Measurements from ENCODE around the gene SMCP. TPM values are rescaled to one million over a fixed set of nuclear protein-coding genes. Genes with fewer than 3 reads are reported as not detected.

Gene SMCP
- total RNA-seq, 1 experiment from 2014 or later: not detected

DNA sequence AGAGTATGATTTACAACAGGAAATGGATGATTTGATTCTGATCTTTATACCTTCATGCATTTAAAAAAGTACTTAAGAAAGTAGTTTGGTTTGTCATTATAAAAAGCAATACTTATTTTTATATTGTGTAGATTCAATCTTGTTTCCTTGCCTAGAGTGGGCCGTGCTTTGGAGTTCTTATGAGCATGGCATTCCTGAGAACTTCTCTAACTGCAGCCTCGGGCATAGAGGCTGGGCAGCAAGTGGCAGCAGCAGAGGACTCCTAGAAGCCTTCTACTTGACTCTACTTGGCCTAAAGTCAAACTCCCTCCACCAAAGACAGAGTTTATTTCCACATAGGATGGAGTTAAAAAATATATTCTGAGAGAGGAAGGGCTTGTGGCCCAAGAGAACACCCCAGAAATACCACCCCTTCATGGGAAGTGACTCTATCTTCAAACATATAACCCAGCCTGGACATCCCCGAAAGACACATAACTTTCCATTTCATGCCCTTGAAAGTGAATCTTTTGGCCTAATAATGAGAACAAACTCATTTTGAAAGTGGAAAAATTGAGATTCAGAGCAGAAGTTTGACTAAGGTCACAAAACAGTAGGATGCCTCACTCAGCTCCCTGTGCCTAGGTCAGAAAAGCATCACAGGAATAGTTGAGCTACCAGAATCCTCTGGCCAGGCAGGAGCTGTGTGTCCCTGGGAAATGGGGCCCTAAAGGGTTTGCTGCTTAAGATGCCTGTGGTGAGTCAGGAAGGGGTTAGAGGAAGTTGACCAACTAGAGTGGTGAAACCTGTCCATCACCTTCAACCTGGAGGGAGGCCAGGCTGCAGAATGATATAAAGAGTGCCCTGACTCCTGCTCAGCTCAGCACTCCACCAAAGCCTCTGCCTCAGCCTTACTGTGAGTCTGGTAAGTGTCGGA lies 29.8 kb downstream of the SMCP start, which contains the start of gene IVL:
IVL (plus strand) TSS at position 861 of the 916 bp plus-strand sequence. CDS start 1,252 bp downstream, outside the sequence.
- H3K4me1 ChIP-seq: no peaks in the 10 kb centered on the region
- H3K27ac ChIP-seq: no peak within 1 kb of the TSS
- no peaks in the 10 kb centered on the region for H3K27me3 ChIP-seq

GRCh38 chr1:152909206-152909605 lies 31.1 kb downstream of the SMCP start:
- Histone ChIP-seq H3K9me3 (replicated peaks) (no peaks in the 10 kb centered on the region), H3K27me3 (no peaks in the 10 kb centered on the region), H3K4me3 (no peak overlapping the region), H3K4me1 (no peaks in the 10 kb centered on the region), H3K36me3 (no peaks in the 10 kb centered on the region), H3K27ac (no peak overlapping the region)
- no peak for DNase-seq

More for the DNA sequence above, 29.8 kb downstream of the SMCP start, which contains the start of gene IVL:
- H3K36me3 ChIP-seq: no peaks in the 10 kb centered on the region
- DNase-seq: no peak
- no peak within 1 kb of the TSS for H3K4me3 ChIP-seq
- no peaks in the 10 kb centered on the region for H3K9me3 ChIP-seq (replicated peaks)

DNA sequence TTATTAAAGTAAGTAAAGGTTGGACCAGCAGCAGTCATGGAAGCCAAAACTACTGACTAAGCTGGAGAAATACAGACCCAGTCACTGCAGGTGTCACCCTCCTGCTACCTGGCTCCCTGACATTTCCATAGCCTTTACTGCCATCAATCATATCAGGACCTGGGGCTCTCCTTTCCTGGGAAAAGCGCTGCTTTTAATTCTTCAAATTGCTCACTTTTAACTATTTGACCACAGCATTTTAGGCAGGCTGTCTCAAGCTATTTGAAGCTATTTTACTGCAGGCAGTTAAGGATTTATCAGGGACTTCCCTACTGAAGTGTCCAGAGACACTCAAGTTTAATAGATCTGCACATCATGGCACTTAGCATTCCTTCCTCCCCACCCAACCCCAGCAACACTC lies 34.3 kb downstream of the SMCP start:
- Histone ChIP-seq H3K9me3 (replicated peaks) (no peaks in the 10 kb centered on the region), H3K27me3 (no peaks in the 10 kb centered on the region), H3K27ac (no peak overlapping the region), H3K4me3 (no peak overlapping the region), H3K36me3 (no peaks in the 10 kb centered on the region), H3K4me1 (no peaks in the 10 kb centered on the region)
- no peak for DNase-seq

GRCh38 chr1:152912900-152913299 lies 34.8 kb downstream of the SMCP start:
- H3K27ac ChIP-seq: no peak overlapping the region
- H3K4me1 ChIP-seq: no peaks in the 10 kb centered on the region
- DNase-seq: no peak
- H3K36me3 ChIP-seq: no peaks in the 10 kb centered on the region
- no peaks in the 10 kb centered on the region for H3K27me3 ChIP-seq
- no peaks in the 10 kb centered on the region for H3K9me3 ChIP-seq (replicated peaks)
- H3K4me3 ChIP-seq: no peak overlapping the region

- Histone ChIP-seq H3K9me3 (replicated peaks) (no peaks in the 10 kb centered on the region), H3K4me1 (no peaks in the 10 kb centered on the region), H3K4me3 (no peak overlapping the region), H3K36me3 (no peaks in the 10 kb centered on the region), H3K27me3 (no peaks in the 10 kb centered on the region), H3K27ac (no peak overlapping the region)
- peak in 1 of 2 experiments; percentile 11 for DNase-seq
These were observed 39.7 kb downstream of the SMCP start for GRCh38 chr1:152917794-152918193.

- no peak overlapping the region for H3K27ac ChIP-seq
These were observed 40.9 kb downstream of the SMCP start for GRCh38 chr1:152919071-152919470.

DNA sequence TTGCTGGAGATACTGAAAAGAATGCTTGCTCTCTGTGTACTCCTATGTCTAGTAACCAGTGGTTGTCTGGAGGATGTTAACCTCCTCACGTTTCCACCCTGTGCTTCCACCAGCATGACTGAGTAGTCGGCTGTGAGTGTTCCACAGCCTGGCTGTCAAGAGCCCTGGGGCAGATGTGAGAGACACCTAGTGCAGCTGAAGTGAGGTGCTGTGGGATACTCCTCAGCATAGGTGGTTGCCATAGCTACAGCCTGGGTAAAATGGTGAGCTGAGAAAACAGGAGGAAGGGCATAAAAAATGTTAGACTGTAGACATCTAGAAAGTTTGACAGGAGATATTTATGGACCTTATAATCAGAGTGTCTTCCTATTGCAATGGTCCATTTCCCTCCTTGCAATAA lies 46.1 kb downstream of the SMCP start:
- Histone ChIP-seq H3K36me3 (no peaks in the 10 kb centered on the region), H3K9me3 (replicated peaks) (no peaks in the 10 kb centered on the region), H3K27me3 (no peaks in the 10 kb centered on the region), H3K4me1 (no peaks in the 10 kb centered on the region), H3K27ac (no peak overlapping the region), H3K4me3 (no peak overlapping the region)
- DNase-seq: no peak

More at GRCh38 chr1:152919071-152919470, 40.9 kb downstream of the SMCP start:
- H3K27me3 ChIP-seq: no peaks in the 10 kb centered on the region
- no peak overlapping the region for H3K4me3 ChIP-seq
- DNase-seq: no peak
- H3K4me1 ChIP-seq: no peaks in the 10 kb centered on the region
- H3K36me3 ChIP-seq: no peaks in the 10 kb centered on the region
- no peaks in the 10 kb centered on the region for H3K9me3 ChIP-seq (replicated peaks)

GRCh38 chr1:152926091-152926490 lies 48.0 kb downstream of the SMCP start:
- Histone ChIP-seq H3K36me3 (no peaks in the 10 kb centered on the region), H3K27ac (no peak overlapping the region), H3K4me3 (no peak overlapping the region), H3K4me1 (no peaks in the 10 kb centered on the region), H3K27me3 (no peaks in the 10 kb centered on the region), H3K9me3 (replicated peaks) (no peaks in the 10 kb centered on the region)
- no peak for DNase-seq

DNA sequence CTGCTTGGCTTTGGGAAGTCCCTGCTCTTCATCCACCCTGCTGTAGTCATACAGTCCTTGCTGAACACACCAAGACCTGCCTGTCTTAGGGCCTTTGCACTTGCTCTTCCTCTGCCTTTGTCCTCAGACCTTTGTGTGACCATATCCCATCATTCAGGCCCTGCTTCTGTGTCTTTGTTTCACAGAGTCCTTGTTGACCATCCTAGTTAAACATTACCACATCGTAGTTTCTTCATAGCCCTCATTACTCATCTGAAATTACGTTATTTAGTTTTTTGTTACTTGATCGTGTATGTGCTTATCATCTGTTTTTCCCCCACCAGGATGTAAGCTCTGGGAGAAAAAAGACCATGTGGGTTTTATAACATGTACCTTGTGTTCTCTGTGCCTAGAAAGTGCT lies 50.5 kb downstream of the SMCP start:
- no peak for DNase-seq
- no peaks in the 10 kb centered on the region for H3K9me3 ChIP-seq (replicated peaks)
- no peaks in the 10 kb centered on the region for H3K4me1 ChIP-seq
- H3K4me3 ChIP-seq: no peak overlapping the region
- no peak overlapping the region for H3K27ac ChIP-seq
- no peaks in the 10 kb centered on the region for H3K27me3 ChIP-seq
- no peaks in the 10 kb centered on the region for H3K36me3 ChIP-seq

GRCh38 chr1:152932170-152932811 lies 54.2 kb downstream of the SMCP start:
- Histone ChIP-seq H3K36me3 (no peaks in the 10 kb centered on the region), H3K9me3 (replicated peaks) (no peaks in the 10 kb centered on the region), H3K27ac (no peak overlapping the region), H3K4me1 (no peaks in the 10 kb centered on the region), H3K4me3 (no peak overlapping the region), H3K27me3 (no peaks in the 10 kb centered on the region)
- no peak for DNase-seq

DNA sequence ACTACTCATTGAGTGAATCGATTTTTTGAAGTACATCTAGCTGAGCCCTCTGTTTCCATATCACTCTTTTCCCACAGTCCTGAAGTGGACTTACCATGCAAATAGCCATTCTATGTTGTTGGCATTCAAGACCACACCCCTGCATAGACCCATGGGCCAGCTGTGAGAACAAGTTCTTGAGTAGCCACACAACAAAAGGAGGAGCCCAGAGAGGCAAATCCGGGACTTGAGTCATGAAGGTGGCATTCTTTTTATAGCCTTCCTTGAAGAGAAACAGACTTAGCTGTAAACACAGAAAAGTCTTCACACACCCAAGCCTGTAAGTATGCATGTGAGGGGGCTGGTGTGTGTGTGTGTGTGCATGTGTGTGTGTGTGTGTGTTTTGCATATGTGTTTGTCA lies 55.1 kb downstream of the SMCP start:
- H3K27me3 ChIP-seq: no peaks in the 10 kb centered on the region
- no peak overlapping the region for H3K27ac ChIP-seq
- no peak for DNase-seq
- H3K9me3 ChIP-seq (replicated peaks): no peaks in the 10 kb centered on the region
- no peak overlapping the region for H3K4me3 ChIP-seq
- no peaks in the 10 kb centered on the region for H3K4me1 ChIP-seq
- no peaks in the 10 kb centered on the region for H3K36me3 ChIP-seq

Other genes starting within 250 kb of the SMCP start
- not detected in 2 replicates for gene LCE2D, start 214.9 kb upstream of the SMCP start, total RNA-seq (2014; rRNA removed; shearing (Covaris generic))
- gene LCE2C, start 203.0 kb upstream of the SMCP start, total RNA-seq (2014; rRNA removed; shearing (Covaris generic)): not detected in 2 replicates
- not detected in 2 replicates for gene LCE2B, start 192.2 kb upstream of the SMCP start, total RNA-seq (2014; rRNA removed; shearing (Covaris generic))
- not detected in 2 replicates for gene LCE2A, start 180.0 kb upstream of the SMCP start, total RNA-seq (2014; rRNA removed; shearing (Covaris generic))
- not detected in 2 replicates for gene LCE4A, start 170.2 kb upstream of the SMCP start, total RNA-seq (2014; rRNA removed; shearing (Covaris generic))
- not detected in 2 replicates for gene KPRP, start 120.3 kb upstream of the SMCP start, total RNA-seq (2014; rRNA removed; shearing (Covaris generic))
- gene LCE1F, start 103.2 kb upstream of the SMCP start, total RNA-seq (2014; rRNA removed; shearing (Covaris generic)): not detected in 2 replicates
- gene LCE1E, start 92.1 kb upstream of the SMCP start, total RNA-seq (2014; rRNA removed; shearing (Covaris generic)): not detected in 2 replicates
- gene LCE1D, start 81.6 kb upstream of the SMCP start, total RNA-seq (2014; rRNA removed; shearing (Covaris generic)): not detected in 2 replicates
- gene LCE1C, start 71.7 kb upstream of the SMCP start, total RNA-seq (2014; rRNA removed; shearing (Covaris generic)): not detected in 2 replicates
- not detected in 2 replicates for gene LCE1B, start 66.4 kb upstream of the SMCP start, total RNA-seq (2014; rRNA removed; shearing (Covaris generic))
- gene LCE1A, start 50.8 kb upstream of the SMCP start, total RNA-seq (2014; rRNA removed; shearing (Covaris generic)): not detected in 2 replicates
- not detected in 2 replicates for gene LCE6A, start 35.5 kb upstream of the SMCP start, total RNA-seq (2014; rRNA removed; shearing (Covaris generic))
- not detected in 2 replicates for gene LCE7A, start 18.3 kb upstream of the SMCP start, total RNA-seq (2014; rRNA removed; shearing (Covaris generic))
- gene IVL, start 30.2 kb downstream of the SMCP start, total RNA-seq (2014; rRNA removed; shearing (Covaris generic)): not detected in 2 replicates
- not detected in 2 replicates for gene SPRR5, start 68.9 kb downstream of the SMCP start, total RNA-seq (2014; rRNA removed; shearing (Covaris generic))
- gene SPRR4, start 92.3 kb downstream of the SMCP start, total RNA-seq (2014; rRNA removed; shearing (Covaris generic)): not detected in 2 replicates
- not detected in 2 replicates for gene SPRR1A, start 105.8 kb downstream of the SMCP start, total RNA-seq (2014; rRNA removed; shearing (Covaris generic))
- gene SPRR3, start 123.4 kb downstream of the SMCP start, total RNA-seq (2014; rRNA removed; shearing (Covaris generic)): not detected in 2 replicates
- not detected in 2 replicates for gene SPRR1B, start 152.9 kb downstream of the SMCP start, total RNA-seq (2014; rRNA removed; shearing (Covaris generic))
- gene SPRR2D, start 162.8 kb downstream of the SMCP start, total RNA-seq (2014; rRNA removed; shearing (Covaris generic)): not detected in 2 replicates
- not detected in 2 replicates for gene SPRR2A, start 179.2 kb downstream of the SMCP start, total RNA-seq (2014; rRNA removed; shearing (Covaris generic))
- not detected in 2 replicates for gene SPRR2B, start 193.3 kb downstream of the SMCP start, total RNA-seq (2014; rRNA removed; shearing (Covaris generic))
- not detected in 2 replicates for gene SPRR2E, start 216.2 kb downstream of the SMCP start, total RNA-seq (2014; rRNA removed; shearing (Covaris generic))
- not detected in 2 replicates for gene SPRR2F, start 235.2 kb downstream of the SMCP start, total RNA-seq (2014; rRNA removed; shearing (Covaris generic))